Activated CD4-positive, alpha-beta T cell treated with anti-CD3 and anti-CD28 coated beads, Interleukin-10, Interleukin-2, amounts not matched to agents 100 ng/mL and 50 ng/mL, durations not matched to agents 16 hours and 8 hours (primary cell): ENCODE results near the gene AP4S1.

Source experiments
- DNase-seq: peaks from one replicate; pipeline ENCODE4 v3.0.0-alpha.2; 2020

The AP4S1 gene

GRCh38 chr14:31139301-31139847, 113.9 kb downstream of the AP4S1 start:
- no peak for DNase-seq

- DNase-seq = no peak
Measured at GRCh38 chr14:31142455-31143087, 117.1 kb downstream of the AP4S1 start.
